H1 (cell line): ENCODE data around the gene PRSS3. TPM values are rescaled to one million over a fixed set of nuclear protein-coding genes. Genes with fewer than 3 reads are reported as not detected.
"Not testable (repeated sequence)": the region's sequence is repeated elsewhere in the genome, so short reads cannot be mapped to it uniquely, and the experiment has no call there.

Experiments used
- CTCF ChIA-PET: fragments of 300-600 bp; sonication (Branson Sonifier 250); formaldehyde crosslinking; loops from one replicate; lab custom pipeline; 2021; ENCODE audit not compliant: partially characterized antibody; lab: Charles Lee
- POLR2A ChIA-PET: fragments of 300-600 bp; sonication (Branson Sonifier 250); formaldehyde crosslinking; loops from one replicate; lab custom pipeline; 2021; ENCODE audit warnings: inconsistent platforms; ENCODE audit not compliant: partially characterized antibody; lab: Charles Lee
- DNase-seq, 2 experiments: peaks; one replicate each; pipeline versions ENCODE4 v3.0.0 to v3.0.0-alpha.2; 2010 to 2022; ENCODE audit warnings: low spot score in 2 of 2, low read depth in 1 of 2, mixed read lengths in 1 of 2
- FAIRE-seq: peaks from 2 replicates; lab custom pipeline; 2011; peaks lifted over from hg19 to GRCh38; lab: Jason Lieb, UNC
- H2AFZ ChIP-seq: 2 replicates; pipeline ENCODE4 v1.8.1; 2012; ENCODE audit warnings: low read length, inconsistent platforms
- H2AK5ac ChIP-seq: 2 replicates; pipeline ENCODE4 v1.6.1; 2013; ENCODE audit warnings: low read depth, low read length
- H2BK120ac ChIP-seq: replicated peaks from 2 replicates; pipeline ENCODE3; 2013; ENCODE audit warnings: low read depth, low read length, inconsistent platforms
- H2BK12ac ChIP-seq: 2 replicates; pipeline ENCODE4 v1.6.1; 2013; ENCODE audit warnings: low read depth, low read length
- H2BK15ac ChIP-seq: 2 replicates; pipeline ENCODE4 v1.6.1; 2013; ENCODE audit warnings: low read length
- H2BK20ac ChIP-seq: 2 replicates; pipeline ENCODE4 v1.6.1; 2013; ENCODE audit warnings: low read length
- H2BK5ac ChIP-seq: 2 replicates; pipeline ENCODE4 v1.6.1; 2013; ENCODE audit warnings: low read depth, low read length
- H3K14ac ChIP-seq: 2 replicates; pipeline ENCODE4 v1.6.1; 2013; ENCODE audit warnings: inconsistent platforms; ENCODE audit not compliant: insufficient read length
- H3K18ac ChIP-seq: 2 replicates; pipeline ENCODE4 v1.6.1; 2013; ENCODE audit warnings: low read length; ENCODE audit errors: extremely low read depth
- H3K23ac ChIP-seq: 2 replicates; pipeline ENCODE4 v1.6.1; 2013; ENCODE audit warnings: inconsistent platforms; ENCODE audit not compliant: insufficient read length
- H3K23me2 ChIP-seq: 2 replicates; pipeline ENCODE4 v1.6.1; 2013; ENCODE audit warnings: low read depth, low read length
- H3K27ac ChIP-seq: 2 replicates; pipeline ENCODE4 v1.6.1; 2011; ENCODE audit warnings: low read depth, low read length, inconsistent platforms
- H3K27me3 ChIP-seq, 4 experiments: replicated peaks in 1 of 4; 1 replicate in 1 of 4; 2 replicates in 3 of 4; pipeline versions ENCODE4 v1.6.1 to v1.8.1; 2011 to 2013; ENCODE audit warnings: low read length in 3 of 4, mild to moderate bottlenecking in 3 of 4, inconsistent platforms in 2 of 4, mixed read lengths in 2 of 4, moderate library complexity in 1 of 4; ENCODE audit not compliant: control insufficient read depth in 3 of 4, insufficient read depth in 3 of 4; ENCODE audit errors: extremely low read depth in 1 of 4
- H3K36me3 ChIP-seq, 4 experiments: 2 replicates each; pipeline versions ENCODE4 v1.6.1 to v1.8.1; 2011 to 2013; ENCODE audit warnings: mild to moderate bottlenecking in 4 of 4, low read length in 3 of 4, moderate library complexity in 2 of 4, control low read depth in 1 of 4, inconsistent platforms in 1 of 4; ENCODE audit not compliant: insufficient read depth in 4 of 4, control insufficient read depth in 2 of 4
- H3K4ac ChIP-seq: replicated peaks from 2 replicates; pipeline ENCODE3; 2013; ENCODE audit warnings: low read length, low read depth, mixed read lengths, inconsistent platforms; ENCODE audit not compliant: insufficient read length
- H3K4me1 ChIP-seq, 4 experiments: replicated peaks in 1 of 4; 1 replicate in 1 of 4; 2 replicates in 3 of 4; pipeline versions ENCODE4 v1.6.1 to v1.8.1; 2011 to 2013; ENCODE audit warnings: low read length in 3 of 4, inconsistent platforms in 2 of 4, mixed read lengths in 1 of 4; ENCODE audit not compliant: insufficient read depth in 4 of 4, control insufficient read depth in 3 of 4
- H3K4me2 ChIP-seq, 2 experiments: 2 replicates each; pipeline versions ENCODE4 v1.6.1 to v1.8.1; 2011 to 2013; ENCODE audit warnings: low read depth in 2 of 2, low read length in 2 of 2, control low read depth in 1 of 2, inconsistent platforms in 1 of 2, mild to moderate bottlenecking in 1 of 2; ENCODE audit not compliant: insufficient read depth in 1 of 2
- H3K4me3 ChIP-seq, 4 experiments: fragments of 200-600, 300-600 bp in 1 of 4; sonication (generic), shearing (Covaris generic), sonication (Bioruptor Twin) in 1 of 4; 2 replicates each; pipeline versions ENCODE4 v1.5.1 to v1.8.1; 2011 to 2016; ENCODE audit warnings: low read length in 4 of 4, low read depth in 3 of 4, control low read depth in 2 of 4, inconsistent platforms in 2 of 4, mild to moderate bottlenecking in 2 of 4, mixed read lengths in 1 of 4, moderate library complexity in 1 of 4; ENCODE audit not compliant: insufficient read depth in 2 of 4; ENCODE audit errors: extremely low read depth in 1 of 4
- H3K56ac ChIP-seq: replicated peaks from 2 replicates; pipeline ENCODE3; 2013; ENCODE audit warnings: low read depth, mild to moderate bottlenecking, mixed read lengths, low read length, inconsistent platforms; ENCODE audit not compliant: insufficient read length
- H3K79me1 ChIP-seq: 2 replicates; pipeline ENCODE4 v1.6.1; 2013; ENCODE audit warnings: low read depth, low read length, control low read depth
- H3K79me2 ChIP-seq, 2 experiments: 2 replicates each; pipeline versions ENCODE4 v1.6.1 to v1.8.1; 2012 to 2013; ENCODE audit warnings: low read length in 2 of 2, mild to moderate bottlenecking in 2 of 2, inconsistent platforms in 1 of 2; ENCODE audit not compliant: insufficient read depth in 2 of 2, control insufficient read depth in 1 of 2
- H3K9ac ChIP-seq, 4 experiments: replicated peaks in 1 of 4; 1 replicate in 1 of 4; 2 replicates in 3 of 4; pipeline versions ENCODE4 v1.6.1 to v1.8.1; 2011 to 2013; ENCODE audit warnings: low read depth in 3 of 4, low read length in 3 of 4, control low read depth in 2 of 4, mild to moderate bottlenecking in 2 of 4, moderate library complexity in 2 of 4, inconsistent platforms in 1 of 4; ENCODE audit errors: extremely low read depth in 1 of 4
- H3K9me3 ChIP-seq, 2 experiments: 2 replicates each; pipeline versions ENCODE4 v1.6.1 to v1.8.1; 2012 to 2013; ENCODE audit warnings: mild to moderate bottlenecking in 2 of 2, moderate library complexity in 2 of 2, control low read depth in 1 of 2, inconsistent platforms in 1 of 2, low read depth in 1 of 2, low read length in 1 of 2, mixed read lengths in 1 of 2; ENCODE audit not compliant: insufficient read depth in 2 of 2
- H4K20me1 ChIP-seq, 2 experiments: replicated peaks in 1 of 2; 2 replicates each; pipeline versions ENCODE3 to v1.8.1; 2011 to 2013; ENCODE audit warnings: inconsistent platforms in 2 of 2, low read length in 2 of 2, mild to moderate bottlenecking in 1 of 2; ENCODE audit not compliant: insufficient read depth in 2 of 2, control insufficient read depth in 1 of 2
- H4K5ac ChIP-seq: 2 replicates; pipeline ENCODE4 v1.6.1; 2013; ENCODE audit warnings: low read length, low read depth, mixed read lengths, inconsistent platforms; ENCODE audit not compliant: insufficient read length
- H4K8ac ChIP-seq: 2 replicates; pipeline ENCODE4 v1.8.0; 2013; ENCODE audit warnings: mild to moderate bottlenecking, moderate library complexity, low read length, inconsistent platforms; ENCODE audit not compliant: insufficient read depth; ENCODE audit errors: extremely low read depth
- H4K91ac ChIP-seq: replicated peaks from 2 replicates; pipeline ENCODE3; 2013; ENCODE audit warnings: low read length, mixed read lengths, inconsistent platforms; ENCODE audit not compliant: insufficient read length
- PHF8 ChIP-seq: fragments of 200-600 bp; sonication (generic); conservative IDR thresholded peaks from 2 replicates; pipeline ENCODE4 v1.7.1; 2012; ENCODE audit warnings: low read depth, mild to moderate bottlenecking, inconsistent platforms, low read length, moderate library complexity
- WGBS, 2 experiments: shearing (Covaris generic) in 1 of 2; methylation state at CpG; one replicate each; pipeline versions ENCODE4 v1.1.6 to v1.1.7; 2013 to 2015; ENCODE audit warnings: low lambda C conversion rate in 2 of 2, mixed read lengths in 2 of 2, inconsistent platforms in 1 of 2, low coverage in 1 of 2, missing lambda C conversion rate in 1 of 2; ENCODE audit not compliant: insufficient replicate concordance in 2 of 2, insufficient coverage in 1 of 2, insufficient read length in 1 of 2; ENCODE audit errors: extremely low coverage in 1 of 2, missing lambda C conversion rate in 1 of 2; 5-methylcytosine and 5-hydroxymethylcytosine counted together
- polyA plus RNA-seq, 7 experiments: library from polyadenylated mRNA; depleted of rRNA in 3 of 7; stranded (reverse) in 5 of 7; unstranded in 2 of 7; fragments of >200 nt in 5 of 7; fragments of 200-250 nt in 2 of 7; gene quantifications; 1 replicate in 5 of 7; 2 replicates in 1 of 7; 4 replicates in 1 of 7; pipeline versions ENCODE4 v1.2.1 to v1.2.3, GENCODE V29; 2011 to 2013; ENCODE audit warnings: missing spikeins in 2 of 7, mixed read lengths in 2 of 7
- total RNA-seq: library from RNA; stranded (reverse); fragmentation: NEBNext Ultra II Directional; extraction: Animal tissue kit (Norgen Biotek cat#: 25700); gene quantifications from 2 replicates; pipeline ENCODE4 v1.2.1, GENCODE V29; 2021

Gene PRSS3
- total and polyA plus RNA-seq, 2 of the 8 experiments (the other 6 are each of a cell fraction or from before 2014, with no cell fraction given), result 0.12 TPM; not detected in 1

DNA sequence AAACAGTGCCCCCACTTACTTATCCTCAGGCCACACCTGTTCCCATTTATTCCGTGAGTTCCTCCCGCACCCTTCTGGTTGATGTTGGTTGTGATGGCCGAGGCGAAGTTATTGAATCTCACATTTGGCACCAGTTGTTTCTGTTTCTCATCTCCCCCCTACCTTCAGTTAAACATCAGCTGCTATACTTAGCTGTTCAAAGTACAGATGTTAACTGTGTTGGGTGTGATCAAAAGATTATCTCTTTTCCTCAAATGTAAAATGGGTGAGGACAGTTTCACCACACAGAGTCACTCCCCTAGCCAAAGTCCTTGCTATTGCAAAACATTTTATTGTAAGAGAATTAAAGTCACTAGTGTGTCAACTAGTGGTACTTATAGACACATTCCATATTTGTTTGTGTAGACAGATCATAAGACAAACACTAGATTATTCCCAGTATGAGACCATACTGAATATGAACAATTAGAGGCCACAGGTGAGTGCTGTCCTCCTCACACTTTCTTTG is 43.2 kb upstream of the PRSS3 start:
- no peak overlapping the region for H2BK120ac ChIP-seq
- H3K23ac ChIP-seq, result no peak overlapping the region
- no peak overlapping the region for H3K14ac ChIP-seq
- H2BK5ac ChIP-seq, result no peak overlapping the region
- H2AK5ac ChIP-seq, result no peak overlapping the region
- H4K91ac ChIP-seq, result no peak overlapping the region
- no peaks in the 10 kb centered on the region for H3K79me1 ChIP-seq
- POLR2A ChIA-PET, result no interaction called here
- H3K79me2 ChIP-seq, result no peaks in the 10 kb centered on the region
- H3K23me2 ChIP-seq, result no peaks in the 10 kb centered on the region
- no peaks in the 10 kb centered on the region; a peak in 1 of 7 replicates for H3K27me3 ChIP-seq
- no peak for TF ChIP-seq PHF8
- H2BK15ac ChIP-seq, result no peak overlapping the region
- no peak overlapping the region for H2BK20ac ChIP-seq
- no peaks in the 10 kb centered on the region for H3K4me1 ChIP-seq
- DNase-seq, result no peak
- H4K8ac ChIP-seq, result no peak overlapping the region
- no peaks in the 10 kb centered on the region for H3K36me3 ChIP-seq
- H3K4ac ChIP-seq, result no peak overlapping the region
- H3K56ac ChIP-seq, result no peak overlapping the region
- no peak overlapping the region for H3K9ac ChIP-seq
- no peak overlapping the region for H2AFZ ChIP-seq
- H3K18ac ChIP-seq, result no peak overlapping the region
- no peak overlapping the region for H2BK12ac ChIP-seq
- no peak overlapping the region for H3K4me3 ChIP-seq
- H4K5ac ChIP-seq, result no peak overlapping the region
- no peak overlapping the region for H3K4me2 ChIP-seq
- no peak for FAIRE-seq
- H3K27ac ChIP-seq, result no peak overlapping the region
- no peaks in the 10 kb centered on the region for H3K9me3 ChIP-seq
- no peaks in the 10 kb centered on the region for H4K20me1 ChIP-seq
- 97% methylated on average over 4 of the region's 4 CpGs; no CpG with 5 or more reads in 1 of the 2 experiments for WGBS, 2 experiments
- CTCF ChIA-PET, result interaction anchor here (0.6 to 5.6 kb wide), 4 partner anchors 14 to 128 kb away, joined by 3 to 30 read pairs (median 8); no protein-coding TSS in a partner anchor

DNA sequence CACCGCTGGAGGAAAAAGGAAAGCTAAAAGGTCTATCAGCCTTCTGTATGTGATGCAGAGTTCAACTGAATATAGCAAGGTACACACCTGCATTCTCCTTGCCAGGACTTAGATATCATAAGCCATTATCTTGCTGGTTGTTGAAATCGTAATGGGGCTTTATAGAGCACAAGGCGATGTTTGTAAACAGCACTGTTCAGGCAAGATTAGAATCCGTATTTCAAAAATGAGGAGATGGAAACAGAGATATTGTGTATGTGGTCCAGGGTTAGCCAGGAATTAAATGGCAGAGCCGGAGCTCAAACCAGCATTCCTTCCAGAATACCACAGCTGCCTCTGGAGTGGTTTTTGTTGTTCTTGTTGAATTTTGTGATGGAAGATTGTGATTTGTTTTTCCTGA is 42.6 kb upstream of the PRSS3 start:
- H3K18ac ChIP-seq, H2BK120ac ChIP-seq, H3K4me3 ChIP-seq, H4K8ac ChIP-seq, H3K23ac ChIP-seq, H3K4me1 ChIP-seq, POLR2A ChIA-PET, H3K79me1 ChIP-seq, H3K79me2 ChIP-seq, H4K20me1 ChIP-seq, H3K27me3 ChIP-seq, H3K56ac ChIP-seq, H2AK5ac ChIP-seq, H3K9me3 ChIP-seq, H3K36me3 ChIP-seq, H3K9ac ChIP-seq, H3K23me2 ChIP-seq, H4K91ac ChIP-seq, H4K5ac ChIP-seq, H2AFZ ChIP-seq, H3K27ac ChIP-seq, H3K4me2 ChIP-seq, H2BK12ac ChIP-seq, H3K14ac ChIP-seq, H3K4ac ChIP-seq, DNase-seq, H2BK5ac ChIP-seq, H2BK20ac ChIP-seq, H2BK15ac ChIP-seq: not testable (repeated sequence)
- peak; percentile 24 for FAIRE-seq
- CTCF ChIA-PET, result interaction anchor here (0.6 to 3.5 kb wide), 4 partner anchors 15 to 412 kb away, joined by 3 to 13 read pairs (median 3); no protein-coding TSS in a partner anchor
- WGBS, 2 experiments, result 86% methylated on average over 5 of the region's 5 CpGs; no CpG with 5 or more reads in 1 of the 2 experiments
